ENCODE measurements around the gene MFSD11. TPM values are rescaled to one million over a fixed set of nuclear protein-coding genes. Genes with fewer than 3 reads are reported as not detected.

Gene MFSD11

DNA sequence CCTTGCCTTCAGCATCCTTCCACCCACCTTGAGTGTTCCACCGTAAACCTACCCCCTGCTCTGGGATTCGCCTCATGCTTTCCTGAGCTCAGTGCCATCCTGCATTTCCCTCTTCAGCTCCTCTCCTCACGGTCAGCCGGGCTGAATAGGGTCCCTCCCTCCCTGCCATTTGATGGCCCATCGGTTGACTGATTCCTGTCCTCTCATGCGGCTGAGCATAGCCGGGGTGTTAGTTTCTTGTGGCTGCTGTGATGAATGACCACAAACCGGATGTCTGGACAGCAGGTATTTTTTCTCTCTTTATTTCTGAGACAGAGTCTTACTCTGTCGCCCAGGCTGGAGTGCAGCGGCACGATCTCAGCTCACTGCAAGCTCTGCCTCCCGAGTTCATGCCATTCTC, 86.2 kb downstream of the MFSD11 start:
- no peak overlapping the region for H2BK15ac ChIP-seq (ENCODE audit: low read depth, poor library complexity, severe bottlenecking)
- H3K36me3 ChIP-seq (ENCODE audit: control insufficient read depth in 1 of 2, insufficient read depth in 2 of 2, low read depth in 1 of 2, low read length in 2 of 2) = no peaks in the 10 kb centered on the region
- H3K4me1 ChIP-seq (ENCODE audit: control insufficient read depth, insufficient read depth, low read depth, low read length) = peaks cover 3% of the 10 kb centered on the region
- H3K9me3 ChIP-seq (ENCODE audit: control insufficient read depth, low read length) = no peaks in the 10 kb centered on the region
- DNase-seq = no peak
- H4K91ac ChIP-seq (ENCODE audit: low read length) = no peak overlapping the region
- H2AK5ac ChIP-seq (ENCODE audit: low read length, severe bottlenecking) = no peak overlapping the region
- no peak overlapping the region for H4K8ac ChIP-seq (ENCODE audit: low read length)
- no peak overlapping the region for H2AFZ ChIP-seq (ENCODE audit: low read depth, low read length)
- H3K14ac ChIP-seq (ENCODE audit: low read length in 2 of 2) = no peak overlapping the region
- no peak overlapping the region for H3K18ac ChIP-seq (ENCODE audit: low read depth in 1 of 2, low read length in 2 of 2)
- 85% methylated on average over 12 of the region's 12 CpGs for WGBS
- no peak overlapping the region for H2BK5ac ChIP-seq (ENCODE audit: low read depth, low read length, poor library complexity, severe bottlenecking)
- no peak overlapping the region for H3K9ac ChIP-seq (ENCODE audit: low read length)
- no peak overlapping the region for H3K27ac ChIP-seq (ENCODE audit: low read length, poor library complexity, severe bottlenecking)
- H3K4me2 ChIP-seq (ENCODE audit: low read length, poor library complexity, severe bottlenecking) = no peak overlapping the region
- no peak overlapping the region for H3K4me3 ChIP-seq (ENCODE audit: insufficient read depth in 1 of 2, low read depth in 1 of 2, low read length in 2 of 2)
- no peak overlapping the region for H2BK120ac ChIP-seq (ENCODE audit: low read depth, low read length)
- no peak overlapping the region for H3K23ac ChIP-seq (ENCODE audit: low read length in 2 of 2)
- H2BK12ac ChIP-seq (ENCODE audit: low read length in 2 of 2) = no peak overlapping the region
- H3K4ac ChIP-seq (ENCODE audit: low read depth in 1 of 2, low read length in 2 of 2) = no peak overlapping the region
- H3K27me3 ChIP-seq (ENCODE audit: control insufficient read depth in 1 of 2, insufficient read depth in 1 of 2, low read length in 2 of 2) = peaks cover 43 to 44% of the 10 kb centered on the region in 2 experiments
- H3K79me1 ChIP-seq (replicated peaks; ENCODE audit: low read length, poor library complexity, severe bottlenecking) = no peaks in the 10 kb centered on the region

DNA sequence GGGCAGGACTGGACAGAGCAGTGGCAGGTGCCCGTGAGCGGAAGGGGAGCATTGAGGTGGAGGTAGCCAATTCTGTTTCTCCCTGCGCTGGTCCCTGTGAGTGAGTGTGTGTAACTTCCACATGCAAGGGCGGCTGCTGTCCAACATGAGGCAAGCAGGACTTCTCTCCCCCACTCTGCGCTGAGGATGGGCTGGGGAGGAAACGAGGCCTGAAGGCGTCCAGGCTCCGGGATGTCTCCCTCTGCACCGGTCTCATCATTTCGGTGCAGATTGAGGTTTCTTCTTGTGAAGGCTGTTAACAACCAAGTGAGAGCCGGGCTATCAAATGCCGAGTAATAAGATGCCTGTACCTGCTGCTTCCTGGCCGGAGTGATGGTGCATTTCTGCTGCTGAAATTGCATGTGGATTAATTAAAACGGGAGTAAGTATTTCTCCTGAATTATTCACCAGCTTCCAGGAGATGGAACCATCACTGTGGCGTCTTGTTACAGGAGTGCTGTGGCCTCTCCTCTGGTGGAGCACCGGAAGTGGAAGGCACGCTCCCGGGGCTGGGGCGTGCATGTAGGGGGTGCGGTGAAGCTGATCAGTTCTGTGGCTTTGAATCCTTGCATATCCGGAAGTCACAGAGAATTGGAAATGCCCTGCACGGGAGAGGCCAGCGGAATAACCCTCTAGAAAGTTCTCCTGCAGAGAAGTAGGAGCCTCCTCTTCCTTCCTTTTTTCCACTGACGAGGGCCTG, 88.6 kb downstream of the MFSD11 start:
- Histone ChIP-seq H3K4me3 (ENCODE audit: insufficient read depth in 1 of 2, low read depth in 1 of 2, low read length in 2 of 2) (no peak overlapping the region), H2AK5ac (ENCODE audit: low read length, severe bottlenecking) (no peak overlapping the region)
- WGBS = 86% methylated on average over 24 of the region's 24 CpGs

DNA sequence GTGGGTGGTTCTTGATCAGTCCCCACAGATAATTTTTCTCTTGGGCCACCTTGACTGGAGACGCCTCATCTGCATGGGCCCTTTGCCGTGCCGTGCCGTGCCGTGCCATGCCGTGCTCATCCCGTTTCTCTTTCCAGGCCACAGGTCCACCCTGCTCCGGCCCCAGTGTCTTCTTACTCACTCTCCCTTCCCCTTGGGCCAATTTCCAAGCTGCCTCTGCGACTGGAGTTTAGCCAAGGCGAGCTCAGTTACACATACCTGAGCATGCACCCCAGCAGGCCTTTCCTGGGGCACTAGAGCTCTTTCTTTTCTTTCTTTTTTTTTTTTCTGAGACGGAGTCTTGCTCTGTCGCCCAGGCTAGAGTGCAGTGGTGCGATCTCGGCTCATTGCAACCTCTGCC, 89.8 kb downstream of the MFSD11 start:
- peaks cover 33 to 40% of the 10 kb centered on the region in 2 experiments for H3K27me3 ChIP-seq (ENCODE audit: control insufficient read depth in 1 of 2, insufficient read depth in 1 of 2, low read length in 2 of 2)
- H2BK120ac ChIP-seq (ENCODE audit: low read depth, low read length) = no peak overlapping the region
- H2AFZ ChIP-seq (ENCODE audit: low read depth, low read length) = no peak overlapping the region
- H3K4me1 ChIP-seq (ENCODE audit: control insufficient read depth, insufficient read depth, low read depth, low read length) = peaks cover 3% of the 10 kb centered on the region
- no peak overlapping the region for H4K8ac ChIP-seq (ENCODE audit: low read length)
- DNase-seq = no peak
- no peaks in the 10 kb centered on the region for H3K9me3 ChIP-seq (ENCODE audit: control insufficient read depth, low read length)
- WGBS = 88% methylated on average over 14 of the region's 14 CpGs
- H3K23ac ChIP-seq (ENCODE audit: low read length in 2 of 2) = no peak overlapping the region
- no peak overlapping the region for H3K27ac ChIP-seq (ENCODE audit: low read length, poor library complexity, severe bottlenecking)
- H3K14ac ChIP-seq (ENCODE audit: low read length in 2 of 2) = no peak overlapping the region
- H3K4me2 ChIP-seq (ENCODE audit: low read length, poor library complexity, severe bottlenecking) = no peak overlapping the region
- H2BK12ac ChIP-seq (ENCODE audit: low read length in 2 of 2) = no peak overlapping the region
- no peak overlapping the region for H3K4ac ChIP-seq (ENCODE audit: low read depth in 1 of 2, low read length in 2 of 2)
- no peak overlapping the region for H4K91ac ChIP-seq (ENCODE audit: low read length)
- no peak overlapping the region for H3K18ac ChIP-seq (ENCODE audit: low read depth in 1 of 2, low read length in 2 of 2)
- H3K36me3 ChIP-seq (ENCODE audit: control insufficient read depth in 1 of 2, insufficient read depth in 2 of 2, low read depth in 1 of 2, low read length in 2 of 2) = no peaks in the 10 kb centered on the region
- H3K79me1 ChIP-seq (replicated peaks; ENCODE audit: low read length, poor library complexity, severe bottlenecking) = no peaks in the 10 kb centered on the region
- H3K9ac ChIP-seq (ENCODE audit: low read length) = no peak overlapping the region
- no peak overlapping the region for H2BK15ac ChIP-seq (ENCODE audit: low read depth, poor library complexity, severe bottlenecking)
- H3K4me3 ChIP-seq (ENCODE audit: insufficient read depth in 1 of 2, low read depth in 1 of 2, low read length in 2 of 2) = no peak overlapping the region
- no peak overlapping the region for H2BK5ac ChIP-seq (ENCODE audit: low read depth, low read length, poor library complexity, severe bottlenecking)
- H2AK5ac ChIP-seq (ENCODE audit: low read length, severe bottlenecking) = no peak overlapping the region

More for the DNA sequence above, 88.6 kb downstream of the MFSD11 start:
- Histone ChIP-seq H3K36me3 (ENCODE audit: control insufficient read depth in 1 of 2, insufficient read depth in 2 of 2, low read depth in 1 of 2, low read length in 2 of 2) (no peaks in the 10 kb centered on the region), H2BK120ac (ENCODE audit: low read depth, low read length) (no peak overlapping the region), H2BK15ac (ENCODE audit: low read depth, poor library complexity, severe bottlenecking) (no peak overlapping the region), H3K27me3 (ENCODE audit: control insufficient read depth in 1 of 2, insufficient read depth in 1 of 2, low read length in 2 of 2) (peaks cover 37 to 39% of the 10 kb centered on the region in 2 experiments), H3K18ac (ENCODE audit: low read depth in 1 of 2, low read length in 2 of 2) (no peak overlapping the region), H2BK5ac (ENCODE audit: low read depth, low read length, poor library complexity, severe bottlenecking) (no peak overlapping the region), H3K9me3 (ENCODE audit: control insufficient read depth, low read length) (no peaks in the 10 kb centered on the region), H3K4ac (ENCODE audit: low read depth in 1 of 2, low read length in 2 of 2) (no peak overlapping the region), H3K9ac (ENCODE audit: low read length) (no peak overlapping the region), H2AFZ (ENCODE audit: low read depth, low read length) (no peak overlapping the region), H4K91ac (ENCODE audit: low read length) (no peak overlapping the region), H3K4me1 (ENCODE audit: control insufficient read depth, insufficient read depth, low read depth, low read length) (peaks cover 3% of the 10 kb centered on the region), H3K23ac (ENCODE audit: low read length in 2 of 2) (no peak overlapping the region), H3K79me1 (replicated peaks; ENCODE audit: low read length, poor library complexity, severe bottlenecking) (no peaks in the 10 kb centered on the region), H3K4me2 (ENCODE audit: low read length, poor library complexity, severe bottlenecking) (no peak overlapping the region), H3K14ac (ENCODE audit: low read length in 2 of 2) (no peak overlapping the region), H4K8ac (ENCODE audit: low read length) (no peak overlapping the region), H2BK12ac (ENCODE audit: low read length in 2 of 2) (no peak overlapping the region), H3K27ac (ENCODE audit: low read length, poor library complexity, severe bottlenecking) (no peak overlapping the region)
- no peak for DNase-seq

Small RNA genes lying within 50 kb of the gene (small RNA-seq; reads per million reads assigned to genes)
- gene AC005837.3 (ENCODE audit: low read depth) (not detected), gene RF02271 (ENCODE audit: low read depth) (not detected), gene RNU6-97P (ENCODE audit: low read depth) (not detected), gene RNY4P36 (ENCODE audit: low read depth) (14.1 reads per million, percentile 83 among the genes with 10 or more reads in this experiment)
